SK-N-SH treated with all-trans-retinoic acid at 6 μM for 48 hours (cell line): ENCODE data around the gene ELF1.

Source experiments
- ARNTL ChIP-seq: fragments of 450-650 bp; formaldehyde crosslinking; IDR thresholded peaks from 2 replicates; pipeline ENCODE4 v1.5.0; 2020; ENCODE audit warnings: low read depth, mild to moderate bottlenecking, moderate library complexity, borderline replicate concordance
- CREB5 ChIP-seq: fragments of 250-450 bp; sonication (Bioruptor Pico); IDR thresholded peaks from 2 replicates; pipeline ENCODE4 v1.5.1; 2020; ENCODE audit warnings: low read depth, mild to moderate bottlenecking, moderate library complexity
- ISL1 ChIP-seq: fragments of 250-450 bp; sonication (Bioruptor Pico); IDR thresholded peaks from 2 replicates; pipeline ENCODE4 v2.1.2; 2022; ENCODE audit warnings: mild to moderate bottlenecking, moderate library complexity
- PATZ1 ChIP-seq: fragments of 250-450 bp; sonication (Bioruptor Pico); IDR thresholded peaks from 2 replicates; pipeline ENCODE4 v1.8.0; 2020; ENCODE audit warnings: mild to moderate bottlenecking, moderate library complexity, borderline replicate concordance
- POU6F1 ChIP-seq: fragments of 250-450 bp; sonication (Bioruptor Pico); IDR thresholded peaks from 2 replicates; pipeline ENCODE4 v1.8.0; 2021; ENCODE audit warnings: low read depth, mild to moderate bottlenecking, moderate library complexity, borderline replicate concordance
- RARB ChIP-seq: fragments of 250-450 bp; sonication (Bioruptor Pico); IDR thresholded peaks from 2 replicates; pipeline ENCODE4 v1.8.0; 2021; ENCODE audit warnings: mild to moderate bottlenecking, moderate library complexity
- TCF4 ChIP-seq: fragments of 250-450 bp; sonication (Bioruptor Pico); IDR thresholded peaks from 2 replicates; pipeline ENCODE4 v1.8.0; 2021; ENCODE audit warnings: mild to moderate bottlenecking, moderate library complexity, borderline replicate concordance
- TSHZ2 ChIP-seq: fragments of 250-450 bp; sonication (Bioruptor Pico); IDR thresholded peaks from 2 replicates; pipeline ENCODE4 v1.5.0; 2020; ENCODE audit warnings: mild to moderate bottlenecking, moderate library complexity
- ZFP30 ChIP-seq: fragments of 450-650 bp; formaldehyde crosslinking; IDR thresholded peaks from 2 replicates; pipeline ENCODE4 v1.5.0; 2022; ENCODE audit warnings: mild to moderate bottlenecking, moderate library complexity
- ZNF70 ChIP-seq: fragments of 450-650 bp; formaldehyde crosslinking; IDR thresholded peaks from 2 replicates; pipeline ENCODE4 v1.5.0; 2020; ENCODE audit warnings: mild to moderate bottlenecking, moderate library complexity
- ZNF8 ChIP-seq: fragments of 450-650 bp; formaldehyde crosslinking; IDR thresholded peaks from 2 replicates; pipeline ENCODE4 v1.5.0; 2020; ENCODE audit warnings: mild to moderate bottlenecking, moderate library complexity

GRCh38 chr13:40943073-40943472 is 76.0 kb downstream of the ELF1 start:
- no peak for TF ChIP-seq TSHZ2
- no peak for TF ChIP-seq PATZ1
- no peak for TF ChIP-seq ZFP30 (CRISPR knock-in tag)
- TF ChIP-seq CREB5: no peak
- no peak for TF ChIP-seq POU6F1 (CRISPR knock-in tag)
- TF ChIP-seq ISL1: no peak
- no peak for TF ChIP-seq ZNF8 (CRISPR knock-in tag)
- no peak for TF ChIP-seq ARNTL (CRISPR knock-in tag)
- TF ChIP-seq TCF4 (CRISPR knock-in tag): no peak
- no peak for TF ChIP-seq RARB
- TF ChIP-seq ZNF70: no peak
